HG03575 (cell line): ENCODE results near the gene DICER1.

ENCODE experiments used
- ATAC-seq: cut with Tn5 transposase; IDR thresholded peaks from one replicate; pipeline ENCODE4 v1.9.1; 2021; ENCODE audit not compliant: unreplicated experiment, insufficient number of reproducible peaks, low FRiP score; ENCODE audit errors: extremely low read depth

DICER1 gene

GRCh38 chr14:95101736-95102679, 55.3 kb downstream of the DICER1 start:
- no peak for ATAC-seq

- ATAC-seq, result no peak
Observed at GRCh38 chr14:95098984-95099599, 58.2 kb downstream of the DICER1 start.

DNA sequence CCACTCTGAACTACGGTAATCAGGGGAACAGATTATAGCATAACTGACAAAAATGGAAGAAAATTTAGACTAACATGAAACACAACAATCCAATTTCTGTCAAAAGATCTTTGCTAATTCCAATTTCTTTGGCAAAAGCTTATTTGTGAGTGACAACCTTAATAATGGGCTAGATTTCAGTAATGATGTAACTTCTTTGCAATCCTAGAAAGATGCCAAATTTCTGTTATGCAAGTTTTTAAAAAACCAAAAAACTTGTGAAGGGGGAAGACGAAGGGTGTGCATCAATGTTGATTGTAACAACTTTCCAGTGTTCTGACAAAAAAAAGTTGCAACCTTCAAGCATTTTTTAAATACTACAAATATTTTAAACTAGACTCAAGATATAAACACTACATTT, 59.9 kb downstream of the DICER1 start:
- no peak for ATAC-seq

DNA sequence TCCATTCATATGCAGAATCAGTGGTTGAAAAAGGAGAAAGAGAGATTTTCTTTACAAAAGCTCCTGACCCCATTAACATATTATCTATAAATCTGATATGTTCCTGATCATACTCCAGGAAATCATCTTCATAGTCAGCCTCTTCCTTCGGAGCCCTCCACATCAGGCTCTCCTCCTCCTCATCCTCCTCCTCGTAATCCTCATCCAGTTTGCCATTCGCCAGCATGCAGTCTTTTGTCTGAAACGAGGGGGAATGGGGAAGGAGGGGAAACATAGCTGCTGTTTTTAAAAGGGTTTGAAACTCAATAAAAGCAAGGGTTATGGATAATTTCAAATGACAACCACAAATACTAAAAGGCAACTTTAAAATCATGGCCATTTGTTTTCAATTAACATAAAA, 60.9 kb downstream of the DICER1 start:
- ATAC-seq, result no peak

DNA sequence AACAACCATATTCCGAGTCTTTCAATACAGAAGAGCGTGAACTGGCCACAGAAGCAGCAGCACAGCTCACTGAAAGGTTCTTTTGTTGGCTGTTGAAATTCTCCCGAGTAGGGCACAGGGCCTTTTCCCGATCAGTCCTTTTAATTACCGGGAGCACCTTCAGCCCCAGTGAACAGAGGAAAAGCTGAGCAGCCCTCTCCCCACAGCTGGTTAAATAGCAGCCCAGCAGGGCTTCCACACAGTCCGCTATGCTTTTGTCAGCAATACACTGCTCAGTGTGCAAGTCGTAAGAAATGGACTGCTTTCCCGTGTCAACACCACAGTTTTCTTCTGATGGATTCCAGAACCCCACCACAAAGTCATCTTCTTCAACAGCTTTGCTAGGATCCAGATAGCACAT, 61.3 kb downstream of the DICER1 start:
- ATAC-seq, result no peak

DNA sequence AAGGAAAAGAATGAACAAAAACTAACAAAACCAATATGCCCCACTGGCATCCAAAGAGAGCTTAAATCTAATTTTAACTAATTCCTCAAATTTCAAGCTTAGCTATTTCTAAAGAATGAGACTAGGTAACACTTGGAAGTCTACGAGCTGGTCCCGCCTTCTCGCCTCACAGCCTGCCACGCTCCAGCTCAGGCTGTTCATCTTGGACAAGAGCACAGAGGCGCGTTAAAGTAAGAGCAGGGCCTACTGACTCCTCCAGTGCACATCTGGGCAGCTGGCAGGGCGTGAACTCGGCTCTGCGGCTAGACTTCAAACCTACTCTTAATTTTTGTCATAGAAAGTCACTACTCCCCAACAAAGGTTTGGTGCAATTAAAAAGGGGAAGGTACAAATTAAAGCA, 64.6 kb downstream of the DICER1 start:
- no peak for ATAC-seq

DNA sequence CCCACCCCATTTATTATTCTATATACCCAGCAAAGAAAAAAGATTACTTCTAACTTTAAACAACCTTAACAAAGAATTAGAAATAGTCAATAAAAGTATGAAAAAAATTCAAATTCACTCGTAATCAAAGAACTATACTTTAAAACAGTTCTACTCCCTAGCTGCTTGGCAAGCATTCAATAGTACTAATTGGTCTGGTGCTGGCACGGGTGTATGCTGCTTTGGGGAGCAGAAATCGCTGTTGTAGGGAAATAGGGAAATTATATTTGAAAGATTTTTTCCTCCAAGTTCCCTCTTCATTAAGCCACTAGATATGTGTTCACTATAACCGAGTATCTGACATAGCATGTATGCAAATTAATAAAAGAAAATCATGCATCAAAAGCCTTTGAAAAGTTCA, 65.7 kb downstream of the DICER1 start:
- ATAC-seq, result no peak

- no peak for ATAC-seq
Observed at GRCh38 chr14:95088665-95089064, 68.7 kb downstream of the DICER1 start.

GRCh38 chr14:95087619-95088018, 69.7 kb downstream of the DICER1 start:
- ATAC-seq, result no peak

DNA sequence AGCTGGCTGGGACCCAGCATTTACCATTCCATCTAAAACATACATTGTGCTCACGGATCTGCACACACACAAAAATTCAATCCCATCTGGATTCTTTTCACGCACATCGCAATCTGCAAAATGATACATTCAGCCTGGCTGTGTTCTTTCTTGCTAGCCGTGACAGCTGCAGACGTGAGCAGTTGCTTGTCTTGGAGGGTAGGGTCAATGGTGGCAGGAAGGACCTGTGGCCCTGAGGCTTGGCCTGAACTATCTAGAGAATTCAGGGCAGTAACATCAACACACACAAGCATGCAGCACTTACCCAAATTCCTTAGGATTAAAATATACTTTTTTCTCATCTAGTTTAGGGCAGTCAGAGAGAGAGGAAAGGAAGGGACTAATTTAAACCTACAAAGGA, 72.0 kb downstream of the DICER1 start:
- ATAC-seq, result no peak

- no peak for ATAC-seq
Observed at GRCh38 chr14:95078867-95079266, 78.5 kb downstream of the DICER1 start.

GRCh38 chr14:95077345-95077744, 80.0 kb downstream of the DICER1 start:
- ATAC-seq, result no peak

DNA sequence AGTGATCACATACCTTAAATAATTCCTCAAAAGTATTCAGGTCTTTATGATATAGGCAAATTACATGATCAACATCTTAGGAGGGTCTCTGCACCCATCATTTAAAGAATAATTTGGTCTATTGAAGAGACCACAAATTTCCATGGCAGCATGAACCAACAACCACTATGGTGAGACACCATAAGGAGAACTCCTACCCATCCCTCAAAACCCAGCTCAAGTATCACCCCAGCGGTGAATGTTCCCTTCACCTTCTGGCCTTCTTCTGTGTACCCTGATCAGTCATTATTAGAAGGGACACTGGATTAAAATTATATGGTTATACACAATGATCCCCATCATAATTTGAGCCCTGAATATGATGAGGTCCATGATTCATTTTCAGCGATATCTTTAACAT, 81.5 kb downstream of the DICER1 start:
- ATAC-seq, result no peak

DNA sequence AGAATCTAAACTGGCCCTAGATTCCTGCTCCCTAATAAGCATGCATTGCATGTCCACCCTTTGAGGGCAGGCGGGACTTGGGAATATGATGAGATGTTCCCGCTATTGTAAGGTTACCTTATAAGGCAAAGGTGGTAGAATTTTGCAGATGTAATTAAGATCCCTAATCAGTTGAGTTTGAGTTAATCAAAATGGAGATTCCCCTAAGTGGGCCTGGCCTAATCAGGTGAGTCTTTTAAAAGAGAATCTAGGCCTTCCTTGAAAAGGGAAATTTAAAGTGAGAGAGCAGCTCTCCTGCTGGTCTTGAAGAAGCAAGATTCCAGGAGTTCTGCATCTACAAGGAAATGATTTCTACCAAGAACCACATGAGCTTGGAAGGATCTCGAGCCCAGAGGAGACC, 83.4 kb downstream of the DICER1 start:
- no peak for ATAC-seq

GRCh38 chr14:95072310-95072905, 84.9 kb downstream of the DICER1 start:
- ATAC-seq, result no peak

DNA sequence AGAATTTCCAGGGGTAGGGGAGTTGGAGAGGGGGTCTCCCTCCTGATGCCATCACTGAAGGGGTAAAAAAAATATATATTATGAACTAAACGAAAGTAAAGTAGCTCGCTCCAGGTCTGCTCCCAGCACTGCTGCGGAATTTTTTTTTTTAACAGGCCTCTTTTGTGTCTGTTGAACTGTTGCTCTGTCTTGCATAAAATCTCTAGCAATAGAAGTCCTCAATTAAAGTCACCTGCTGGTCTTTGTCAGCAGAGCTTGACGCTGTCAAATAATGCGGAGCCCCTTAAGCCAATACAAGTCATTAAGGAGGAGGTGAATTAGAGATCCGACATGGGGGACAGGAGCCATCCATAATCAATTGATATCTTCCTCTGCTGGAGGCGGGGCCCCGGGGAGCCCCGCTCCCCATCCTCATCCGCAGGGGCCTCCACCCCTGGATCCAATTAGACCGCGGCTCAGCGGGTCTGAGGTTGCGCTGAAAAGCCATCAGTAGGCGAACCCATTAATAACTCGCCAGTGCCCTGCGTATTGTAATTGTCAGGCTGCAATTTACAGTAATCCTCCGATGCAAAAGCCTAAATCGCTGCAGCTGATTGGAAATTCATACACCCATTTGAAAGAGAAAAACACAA, 85.6 kb downstream of the DICER1 start:
- no peak for ATAC-seq

GRCh38 chr14:95070748-95071435, 86.4 kb downstream of the DICER1 start:
- no peak for ATAC-seq

DNA sequence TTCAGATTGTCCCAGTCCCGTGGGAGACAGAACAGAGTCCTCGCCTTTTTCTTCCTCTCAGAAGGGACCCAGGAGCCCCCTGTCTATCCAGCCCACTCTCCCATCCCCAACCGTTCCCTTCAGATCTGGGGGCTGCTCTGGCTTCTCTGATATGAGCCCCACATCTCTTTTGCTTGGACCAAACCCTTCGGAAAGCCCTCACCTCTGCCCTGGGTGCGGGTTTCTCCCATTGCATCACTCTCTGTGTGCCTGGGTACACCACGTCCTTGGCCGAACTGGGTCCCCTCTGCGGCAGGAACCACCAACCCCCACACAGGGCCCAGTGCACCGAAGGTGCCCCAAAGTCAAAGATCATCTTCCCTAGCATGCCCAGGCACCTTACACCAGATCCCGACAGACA, 87.8 kb downstream of the DICER1 start:
- no peak for ATAC-seq

DNA sequence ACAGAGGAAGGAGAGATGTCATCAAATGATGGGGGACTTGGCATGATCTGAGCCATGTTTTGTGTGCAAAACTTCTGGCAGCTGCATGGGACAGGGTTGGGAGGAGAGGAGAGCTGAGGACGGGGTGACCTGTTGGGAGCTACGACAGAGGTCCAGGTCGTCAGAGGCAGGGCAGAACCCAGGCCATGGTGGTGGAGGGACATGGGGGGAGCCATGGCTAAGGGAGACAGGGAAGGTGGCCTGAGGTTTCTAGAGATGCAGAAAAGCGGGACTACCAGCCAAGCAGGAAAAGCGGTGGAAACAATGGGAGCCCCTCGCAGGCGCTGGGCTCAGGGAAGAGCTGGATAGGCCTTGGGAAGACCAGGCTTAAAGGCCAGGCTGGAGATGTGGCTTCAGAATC, 88.3 kb downstream of the DICER1 start:
- no peak for ATAC-seq
